ENCODE data around the gene SEMA7A.

DNA sequence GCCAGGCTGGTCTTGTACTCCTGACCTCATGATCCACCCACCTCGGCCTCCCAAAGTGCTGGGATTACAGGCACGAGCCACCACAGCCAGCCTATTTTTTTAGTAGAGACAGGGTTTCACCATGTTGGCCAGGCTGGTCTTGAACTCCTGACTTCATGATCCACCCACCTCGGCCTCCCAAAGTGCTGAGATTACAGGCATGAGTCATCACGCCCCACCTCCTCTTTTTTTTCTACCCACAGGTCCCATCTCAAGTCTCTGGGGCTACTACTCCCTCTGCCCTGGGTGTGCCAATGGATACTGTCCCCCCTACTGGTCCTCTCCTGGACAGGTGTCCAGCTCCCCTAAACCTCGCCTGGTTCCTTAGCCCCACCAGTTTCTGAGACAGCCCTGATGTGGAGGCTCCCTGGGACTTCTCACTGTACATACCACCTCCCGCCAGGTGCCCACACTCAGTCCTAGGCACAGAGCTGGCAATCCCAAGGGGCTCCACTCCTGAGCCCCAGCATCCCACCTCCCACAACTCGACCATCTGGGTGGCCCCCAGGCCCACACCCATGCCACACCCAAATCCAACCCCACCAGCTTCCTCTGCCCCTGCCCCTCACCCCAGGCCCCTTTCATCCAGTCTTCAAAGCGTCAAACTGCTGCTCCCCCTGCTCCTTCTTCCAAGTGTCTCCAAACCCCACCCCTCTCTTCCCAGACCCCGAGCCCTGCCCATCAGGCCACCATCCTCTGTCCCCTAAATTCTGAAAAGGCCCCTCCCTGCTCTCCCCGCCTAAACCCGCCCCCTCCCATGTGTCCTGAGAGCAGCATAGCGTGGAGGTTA lies 53.2 kb downstream of the SEMA7A start:
- TF ChIP-seq, protein P1, sequence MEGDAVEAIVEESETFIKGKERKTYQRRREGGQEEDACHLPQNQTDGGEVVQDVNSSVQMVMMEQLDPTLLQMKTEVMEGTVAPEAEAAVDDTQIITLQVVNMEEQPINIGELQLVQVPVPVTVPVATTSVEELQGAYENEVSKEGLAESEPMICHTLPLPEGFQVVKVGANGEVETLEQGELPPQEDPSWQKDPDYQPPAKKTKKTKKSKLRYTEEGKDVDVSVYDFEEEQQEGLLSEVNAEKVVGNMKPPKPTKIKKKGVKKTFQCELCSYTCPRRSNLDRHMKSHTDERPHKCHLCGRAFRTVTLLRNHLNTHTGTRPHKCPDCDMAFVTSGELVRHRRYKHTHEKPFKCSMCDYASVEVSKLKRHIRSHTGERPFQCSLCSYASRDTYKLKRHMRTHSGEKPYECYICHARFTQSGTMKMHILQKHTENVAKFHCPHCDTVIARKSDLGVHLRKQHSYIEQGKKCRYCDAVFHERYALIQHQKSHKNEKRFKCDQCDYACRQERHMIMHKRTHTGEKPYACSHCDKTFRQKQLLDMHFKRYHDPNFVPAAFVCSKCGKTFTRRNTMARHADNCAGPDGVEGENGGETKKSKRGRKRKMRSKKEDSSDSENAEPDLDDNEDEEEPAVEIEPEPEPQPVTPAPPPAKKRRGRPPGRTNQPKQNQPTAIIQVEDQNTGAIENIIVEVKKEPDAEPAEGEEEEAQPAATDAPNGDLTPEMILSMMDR (IDR thresholded peaks at IDR 0.05): no peak
- TF ChIP-seq EZH2phosphoT487 (IDR thresholded peaks at IDR 0.05; ENCODE audit: borderline replicate concordance, low read depth) (no peak), RFX5 (IDR thresholded peaks at IDR 0.05; ENCODE audit: low read length) (no peak), RAD21 (IDR thresholded peaks at IDR 0.05; ENCODE audit: low read length) (no peak), EP300 (IDR thresholded peaks at IDR 0.05; ENCODE audit: borderline replicate concordance in 1 of 2, low read depth in 1 of 2, low read length in 1 of 2) (no peak), SIN3A (IDR thresholded peaks at IDR 0.05; ENCODE audit: borderline replicate concordance, low read depth, low read length) (no peak), NFIC (IDR thresholded peaks at IDR 0.05; ENCODE audit: borderline replicate concordance) (no peak), NRF1 (IDR thresholded peaks at IDR 0.05; ENCODE audit: low read depth, low read length) (no peak), POLR2AphosphoS5 (IDR thresholded peaks at IDR 0.05; ENCODE audit: low read depth, low read length) (no peak), GABPA (IDR thresholded peaks at IDR 0.05; ENCODE audit: low read depth) (no peak), ELF1 (IDR thresholded peaks at IDR 0.05) (no peak), YY1 (IDR thresholded peaks at IDR 0.05; ENCODE audit: low read depth) (no peak)
- TF ChIP-seq, protein P2, sequence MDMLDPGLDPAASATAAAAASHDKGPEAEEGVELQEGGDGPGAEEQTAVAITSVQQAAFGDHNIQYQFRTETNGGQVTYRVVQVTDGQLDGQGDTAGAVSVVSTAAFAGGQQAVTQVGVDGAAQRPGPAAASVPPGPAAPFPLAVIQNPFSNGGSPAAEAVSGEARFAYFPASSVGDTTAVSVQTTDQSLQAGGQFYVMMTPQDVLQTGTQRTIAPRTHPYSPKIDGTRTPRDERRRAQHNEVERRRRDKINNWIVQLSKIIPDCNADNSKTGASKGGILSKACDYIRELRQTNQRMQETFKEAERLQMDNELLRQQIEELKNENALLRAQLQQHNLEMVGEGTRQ (IDR thresholded peaks at IDR 0.05; ENCODE audit: borderline replicate concordance, low read depth, low read length): no peak
